Ishikawa (cell line): ENCODE results near the gene MAP4K4.

Source experiments
- CEBPB ChIP-seq: IDR thresholded peaks from 2 replicates; pipeline ENCODE4 v1.6.1; 2012
- CREB1 ChIP-seq: IDR thresholded peaks from 2 replicates; pipeline ENCODE4 v1.6.1; 2012; ENCODE audit warnings: low read depth
- EP300 ChIP-seq: IDR thresholded peaks from 2 replicates; pipeline ENCODE4 v1.6.1; 2012; ENCODE audit warnings: borderline replicate concordance
- FOXM1 ChIP-seq: IDR thresholded peaks from 2 replicates; pipeline ENCODE4 v1.6.1; 2012; ENCODE audit warnings: low read depth, borderline replicate concordance
- MAX ChIP-seq: IDR thresholded peaks from 2 replicates; pipeline ENCODE4 v1.6.1; 2012
- NFIC ChIP-seq: IDR thresholded peaks from 2 replicates; pipeline ENCODE4 v1.6.1; 2012
- RAD21 ChIP-seq: IDR thresholded peaks from 2 replicates; pipeline ENCODE4 v1.6.1; 2012; ENCODE audit warnings: low read depth
- REST ChIP-seq: IDR thresholded peaks from 2 replicates; pipeline ENCODE4 v1.6.1; 2012; ENCODE audit warnings: low read depth, mild to moderate bottlenecking
- TEAD4 ChIP-seq: IDR thresholded peaks from 2 replicates; pipeline ENCODE4 v1.6.1; 2012
- YY1 ChIP-seq: IDR thresholded peaks from 2 replicates; pipeline ENCODE4 v1.6.1; 2012; ENCODE audit warnings: low read depth

GRCh38 chr2:101675512-101675911, 22.0 kb upstream of the MAP4K4 start:
- TF ChIP-seq YY1 (no peak), EP300 (no peak), MAX (no peak), RAD21 (no peak), CEBPB (no peak), FOXM1 (no peak), REST (no peak), TEAD4 (no peak), NFIC (no peak), CREB1 (no peak)
